Gastroesophageal sphincter (tissue), 2 donors: Measurements from ENCODE around the gene CDH4.

ENCODE experiments used
- EP300 ChIP-seq: sonication (generic); formaldehyde crosslinking; IDR thresholded peaks from one replicate; pipeline ENCODE4 v1.6.1; 2017; ENCODE audit warnings: antibody characterized with exemption, mild to moderate bottlenecking
- POLR2A ChIP-seq, 2 donors: fragments of 450-650 bp; IDR thresholded peaks; one replicate each; pipeline ENCODE4 v1.6.1; 2017; ENCODE audit warnings: antibody characterized with exemption in 2 of 2, mild to moderate bottlenecking in 2 of 2, moderate library complexity in 1 of 2

DNA sequence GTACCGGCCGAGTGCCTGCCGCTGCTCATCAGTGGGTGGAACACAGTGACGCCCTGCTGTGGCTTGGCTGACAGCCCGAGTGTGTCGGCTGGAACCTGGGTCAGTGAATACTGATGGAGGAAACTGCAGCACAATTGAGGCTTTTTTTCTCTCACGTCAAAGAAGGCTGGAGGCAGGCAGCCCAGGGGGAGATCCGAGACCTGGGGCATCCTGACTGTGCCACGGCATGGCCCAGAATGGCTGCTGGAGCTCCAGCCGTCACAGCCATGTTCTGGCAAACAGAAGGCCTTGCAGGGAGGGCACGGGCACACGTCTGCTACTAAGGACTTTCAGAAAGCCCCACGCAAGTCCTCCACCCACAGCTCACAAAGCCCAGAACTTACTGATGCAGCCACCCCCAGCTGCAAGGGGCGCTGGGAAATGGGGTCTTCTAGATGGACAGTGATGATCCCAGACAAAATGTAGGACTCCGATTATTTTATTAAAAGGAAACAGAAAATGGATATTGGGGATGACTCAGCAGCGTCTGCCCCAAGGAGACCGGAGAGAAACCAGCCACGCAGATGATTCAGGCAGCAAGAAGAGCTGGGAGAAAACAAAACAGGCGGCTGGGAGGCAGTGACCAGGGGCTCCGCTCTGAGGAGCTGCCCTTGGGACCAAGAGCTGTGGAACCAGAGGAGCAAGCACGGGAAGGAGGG is 673.6 kb downstream of the CDH4 start:
- TF ChIP-seq EP300 (no peak), POLR2A (IDR thresholded peaks at IDR 0.05) (no peak)
